ENCODE results near the gene EFCAB9.

DNA sequence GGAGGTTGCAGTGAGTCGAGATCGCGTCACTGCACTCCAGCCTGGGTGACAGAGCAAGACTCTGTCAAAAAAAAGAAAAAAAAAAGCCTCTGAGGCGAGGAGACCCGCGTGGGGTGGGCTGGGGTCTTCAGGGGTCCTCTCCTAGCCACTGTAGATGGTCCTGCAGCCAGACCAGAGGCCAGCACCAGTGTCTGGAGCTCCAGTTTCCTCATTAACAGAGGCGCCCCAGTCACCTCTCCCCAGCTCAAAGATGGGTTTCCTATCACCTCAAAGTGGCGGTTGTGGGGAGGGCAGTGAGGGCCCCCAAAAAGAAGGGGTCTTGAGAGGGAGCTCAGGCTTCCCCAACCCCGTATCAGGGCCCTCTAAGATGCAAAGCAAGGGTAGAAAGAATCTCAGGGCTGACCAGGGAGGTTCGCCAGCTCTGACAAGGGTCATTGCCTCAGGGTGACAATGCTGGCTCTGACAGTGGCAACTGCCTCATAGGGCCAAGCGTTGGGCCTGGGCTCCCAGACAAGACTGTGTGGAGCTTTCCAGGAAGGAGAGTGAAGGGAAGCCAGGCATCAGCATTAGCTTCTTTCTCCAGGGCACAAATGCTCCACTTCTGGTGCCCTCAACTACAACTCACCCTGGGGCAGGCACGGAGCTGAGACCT is 20.9 kb upstream of the EFCAB9 start:
- TF ChIP-seq, protein P1, sequence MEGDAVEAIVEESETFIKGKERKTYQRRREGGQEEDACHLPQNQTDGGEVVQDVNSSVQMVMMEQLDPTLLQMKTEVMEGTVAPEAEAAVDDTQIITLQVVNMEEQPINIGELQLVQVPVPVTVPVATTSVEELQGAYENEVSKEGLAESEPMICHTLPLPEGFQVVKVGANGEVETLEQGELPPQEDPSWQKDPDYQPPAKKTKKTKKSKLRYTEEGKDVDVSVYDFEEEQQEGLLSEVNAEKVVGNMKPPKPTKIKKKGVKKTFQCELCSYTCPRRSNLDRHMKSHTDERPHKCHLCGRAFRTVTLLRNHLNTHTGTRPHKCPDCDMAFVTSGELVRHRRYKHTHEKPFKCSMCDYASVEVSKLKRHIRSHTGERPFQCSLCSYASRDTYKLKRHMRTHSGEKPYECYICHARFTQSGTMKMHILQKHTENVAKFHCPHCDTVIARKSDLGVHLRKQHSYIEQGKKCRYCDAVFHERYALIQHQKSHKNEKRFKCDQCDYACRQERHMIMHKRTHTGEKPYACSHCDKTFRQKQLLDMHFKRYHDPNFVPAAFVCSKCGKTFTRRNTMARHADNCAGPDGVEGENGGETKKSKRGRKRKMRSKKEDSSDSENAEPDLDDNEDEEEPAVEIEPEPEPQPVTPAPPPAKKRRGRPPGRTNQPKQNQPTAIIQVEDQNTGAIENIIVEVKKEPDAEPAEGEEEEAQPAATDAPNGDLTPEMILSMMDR (conservative IDR thresholded peaks at IDR 0.05 in 1 of 2, IDR thresholded peaks at IDR 0.05 in 1 of 2; ENCODE audit: low read depth in 1 of 2, low read length in 2 of 2): no peak
- TF ChIP-seq EZH2 (IDR thresholded peaks at IDR 0.05; ENCODE audit: low read length, missing control alignments): no peak
